GM20000 (cell line): ENCODE data around the gene NDN.
A peak's percentile ranks its signal among the peaks of the same experiment; 100 is the strongest.

Experiments
- DNase-seq: peaks from one replicate; pipeline ENCODE4 v3.0.0; 2012; ENCODE audit warnings: low spot score
- TF ChIP-seq, protein P1 (sequence below): IDR thresholded peaks from 2 replicates; pipeline ENCODE4 v1.5.1; 2012; ENCODE audit warnings: mild to moderate bottlenecking, control low read depth; ENCODE audit errors: extremely low read depth, missing control alignments

The NDN gene

DNA sequence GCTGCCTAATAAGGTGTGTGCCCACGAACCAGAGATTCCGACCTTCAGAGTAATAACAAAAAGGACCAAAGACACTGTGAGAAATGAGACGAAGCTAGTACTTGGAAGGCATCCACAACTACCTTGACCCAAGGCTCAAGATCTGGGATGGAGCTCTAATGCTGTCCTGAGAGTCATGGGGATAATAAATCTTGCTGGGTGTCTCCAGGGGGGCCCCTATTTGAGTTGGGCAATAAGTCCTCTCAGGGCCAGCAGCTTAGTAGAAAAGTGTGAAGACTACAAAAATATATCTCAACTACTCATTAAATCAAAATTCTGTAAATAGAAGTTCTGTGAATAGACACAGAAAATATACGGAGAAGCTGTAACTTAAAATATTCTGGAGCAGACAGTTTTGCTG is 2.9 kb upstream of the NDN start:
- TF ChIP-seq, protein P1, sequence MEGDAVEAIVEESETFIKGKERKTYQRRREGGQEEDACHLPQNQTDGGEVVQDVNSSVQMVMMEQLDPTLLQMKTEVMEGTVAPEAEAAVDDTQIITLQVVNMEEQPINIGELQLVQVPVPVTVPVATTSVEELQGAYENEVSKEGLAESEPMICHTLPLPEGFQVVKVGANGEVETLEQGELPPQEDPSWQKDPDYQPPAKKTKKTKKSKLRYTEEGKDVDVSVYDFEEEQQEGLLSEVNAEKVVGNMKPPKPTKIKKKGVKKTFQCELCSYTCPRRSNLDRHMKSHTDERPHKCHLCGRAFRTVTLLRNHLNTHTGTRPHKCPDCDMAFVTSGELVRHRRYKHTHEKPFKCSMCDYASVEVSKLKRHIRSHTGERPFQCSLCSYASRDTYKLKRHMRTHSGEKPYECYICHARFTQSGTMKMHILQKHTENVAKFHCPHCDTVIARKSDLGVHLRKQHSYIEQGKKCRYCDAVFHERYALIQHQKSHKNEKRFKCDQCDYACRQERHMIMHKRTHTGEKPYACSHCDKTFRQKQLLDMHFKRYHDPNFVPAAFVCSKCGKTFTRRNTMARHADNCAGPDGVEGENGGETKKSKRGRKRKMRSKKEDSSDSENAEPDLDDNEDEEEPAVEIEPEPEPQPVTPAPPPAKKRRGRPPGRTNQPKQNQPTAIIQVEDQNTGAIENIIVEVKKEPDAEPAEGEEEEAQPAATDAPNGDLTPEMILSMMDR = no peak
- no peak for DNase-seq

DNA sequence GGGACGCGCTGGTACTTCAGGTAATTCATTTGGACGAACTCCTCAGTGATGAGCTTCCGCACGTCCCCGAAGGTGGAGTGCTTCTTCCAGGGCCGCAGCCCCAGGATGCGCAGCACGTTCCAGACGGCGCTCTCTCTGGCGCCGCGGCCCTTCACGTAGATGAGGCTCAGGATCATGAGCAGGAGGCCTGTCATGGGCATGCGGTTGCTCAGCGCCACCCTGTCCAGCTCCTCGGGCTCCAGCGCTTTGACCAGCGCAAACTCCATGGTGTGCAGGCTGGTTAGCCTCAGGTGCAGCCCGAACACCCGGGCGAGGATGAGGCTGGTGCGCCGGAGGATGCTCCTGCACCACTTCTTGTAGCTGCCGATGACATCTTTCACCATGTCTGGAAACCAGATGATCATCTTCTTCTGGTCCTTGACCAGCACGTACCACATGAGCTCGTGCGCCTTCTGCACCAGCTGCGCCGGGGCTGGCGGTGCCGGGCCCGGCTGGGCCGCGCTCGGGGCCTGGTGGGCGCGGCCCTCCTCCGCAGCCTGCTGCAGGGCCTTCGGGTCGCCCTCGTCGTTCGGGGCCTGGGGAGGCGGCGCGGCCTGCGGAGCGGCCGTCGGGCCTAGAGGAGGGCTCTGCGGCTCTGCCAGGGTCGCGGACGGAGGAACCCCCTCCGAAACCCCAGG is 501 bp downstream of the NDN start:
- no peak for DNase-seq
- TF ChIP-seq, protein P1 = no peak

DNA sequence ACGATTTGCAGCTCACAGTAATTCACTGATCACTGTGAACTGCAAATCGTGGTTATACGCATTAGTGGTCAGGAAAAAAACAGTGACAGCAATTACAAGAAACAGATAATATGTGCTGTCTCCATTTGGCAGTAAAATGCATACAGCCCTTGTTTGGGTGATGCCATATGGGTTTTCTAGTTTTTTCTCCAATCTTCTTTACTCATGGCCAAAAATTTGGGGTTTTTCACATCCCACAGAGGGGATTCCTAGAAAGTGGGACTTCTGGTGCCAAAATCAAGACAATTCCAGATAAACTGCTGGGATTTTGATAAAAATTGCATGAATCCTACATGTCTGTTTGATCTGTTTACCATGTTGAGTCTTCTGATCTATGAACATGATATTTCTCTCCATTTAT is 15.6 kb downstream of the NDN start:
- no peak for DNase-seq
- TF ChIP-seq, protein P1 = no peak

DNA sequence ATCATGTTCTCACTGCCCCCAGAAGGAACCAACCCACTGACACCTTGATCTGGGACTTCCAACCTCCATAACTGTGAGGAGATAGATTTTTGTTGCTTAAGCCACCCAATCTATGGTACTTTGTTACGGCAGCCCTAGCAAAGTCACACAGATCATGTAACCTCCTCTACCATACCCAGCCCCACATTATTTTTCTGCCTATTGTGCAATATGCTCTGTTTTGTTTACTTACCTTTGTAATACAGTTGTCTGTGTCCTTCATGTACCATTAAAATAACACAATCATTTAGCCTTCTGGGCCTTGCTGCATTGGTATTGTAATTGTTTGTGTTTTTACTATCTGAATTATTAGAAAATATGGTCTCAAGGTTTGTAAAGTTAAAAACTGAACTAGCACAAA is 16.1 kb downstream of the NDN start:
- TF ChIP-seq, protein P1 = no peak
- no peak for DNase-seq

DNA sequence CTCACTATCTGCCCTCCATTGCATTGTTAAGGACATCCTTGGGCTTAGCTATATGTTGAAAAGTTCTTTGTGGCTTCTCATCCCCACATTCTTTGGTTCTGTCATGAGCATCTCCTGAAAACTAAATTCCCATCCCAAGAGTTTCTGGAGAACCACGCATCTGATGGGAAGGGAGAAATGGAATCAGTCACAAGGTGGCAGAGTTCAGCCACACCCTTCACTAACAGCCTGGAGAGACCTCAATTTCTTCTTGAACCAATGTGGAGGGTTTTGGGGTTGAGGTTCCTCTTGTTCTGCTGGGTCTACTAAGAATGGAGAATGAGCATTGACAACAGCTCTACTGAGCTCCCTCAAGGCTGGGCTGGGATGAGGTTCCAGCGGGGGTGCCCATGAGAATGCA is 23.9 kb downstream of the NDN start:
- no peak for DNase-seq
- TF ChIP-seq, protein P1 = no peak

DNA sequence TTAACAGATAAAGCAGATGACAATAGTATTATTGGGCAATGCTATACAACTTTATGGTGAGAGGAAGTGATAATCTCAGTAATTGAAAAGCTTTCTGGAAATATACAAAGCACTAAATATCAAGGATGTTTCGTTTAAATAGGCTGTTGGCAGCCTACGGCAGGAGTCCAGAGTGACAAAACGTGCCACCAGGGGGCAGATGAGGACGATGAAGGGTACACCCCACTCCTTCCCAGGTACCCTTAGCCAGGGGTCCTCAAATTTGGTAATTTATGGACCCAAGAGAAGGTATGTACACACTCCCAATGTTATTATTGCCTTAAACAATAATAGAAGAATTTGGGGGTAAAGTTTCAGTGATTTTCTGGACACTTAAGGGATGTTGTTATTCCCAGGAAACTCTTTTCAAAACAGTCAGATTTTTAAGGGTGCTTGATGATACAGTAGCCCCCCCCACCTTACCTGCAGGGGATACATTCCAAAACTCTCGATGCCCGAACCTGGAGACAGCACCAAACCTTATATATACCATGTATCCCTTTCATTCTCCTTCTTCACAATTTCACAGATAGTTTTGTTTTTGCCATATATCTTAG is 38.1 kb downstream of the NDN start:
- no peak for DNase-seq
- TF ChIP-seq, protein P1 = peak; percentile 16

DNA sequence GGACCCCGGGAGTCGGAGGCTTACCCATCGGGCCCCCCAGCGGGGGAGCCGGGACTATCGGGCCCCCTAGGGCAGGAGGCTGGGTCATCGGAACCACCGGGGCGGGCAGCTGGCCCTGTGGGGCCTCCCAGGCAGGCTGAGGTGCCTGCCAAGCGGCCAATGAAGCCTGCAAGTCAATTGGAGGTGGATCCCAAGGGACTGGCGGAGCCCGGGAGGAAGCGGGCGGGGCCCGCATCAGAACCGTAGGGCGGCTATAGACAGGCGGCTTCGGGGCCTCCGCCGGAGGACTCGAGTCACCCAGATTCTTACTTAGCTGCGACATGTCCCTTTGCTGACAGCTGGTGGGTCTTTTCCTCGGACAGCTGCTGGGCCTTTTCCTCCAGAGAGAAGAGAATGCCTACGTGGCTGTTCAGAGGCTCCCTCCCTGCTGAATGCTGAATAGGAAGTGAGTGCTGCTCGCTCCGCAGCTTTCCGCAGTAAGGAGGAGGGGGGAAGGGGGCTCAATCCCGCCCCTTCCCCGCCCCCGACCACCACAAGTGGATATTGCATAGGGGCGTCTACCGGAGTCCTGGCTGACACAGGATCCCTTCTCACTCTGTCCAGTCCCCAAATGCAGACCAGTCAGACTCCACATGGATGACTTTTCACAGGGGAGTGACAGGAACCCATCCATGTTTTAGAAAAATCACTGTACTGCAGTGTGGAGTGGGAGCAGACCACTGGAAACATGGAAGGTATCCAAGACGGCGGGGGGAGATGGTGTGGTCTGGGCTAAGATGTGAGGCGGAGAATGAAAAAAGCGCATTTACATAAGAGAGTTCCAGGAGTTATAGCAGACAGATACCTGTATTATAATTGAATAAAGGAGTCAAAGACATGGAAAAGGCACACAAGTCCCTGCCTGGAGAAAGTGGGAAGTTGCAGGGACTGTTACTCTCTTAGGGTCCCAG is 39.4 kb downstream of the NDN start, which contains the start of gene MAGEL2:
Gene MAGEL2, minus strand, starts transcription at position 447 of the 950 bp plus-strand sequence. Its CDS starts 125 bp downstream, at position 322.
- DNase-seq = no peak
- TF ChIP-seq, protein P1 = no peak
